Measurements from ENCODE around the gene RAE1. TPM values are rescaled to one million over a fixed set of nuclear protein-coding genes. Genes with fewer than 3 reads are reported as not detected.

Gene RAE1
- total and polyA plus RNA-seq, 2 experiments from 2014 or later, result 35.4 to 43.3 TPM

DNA sequence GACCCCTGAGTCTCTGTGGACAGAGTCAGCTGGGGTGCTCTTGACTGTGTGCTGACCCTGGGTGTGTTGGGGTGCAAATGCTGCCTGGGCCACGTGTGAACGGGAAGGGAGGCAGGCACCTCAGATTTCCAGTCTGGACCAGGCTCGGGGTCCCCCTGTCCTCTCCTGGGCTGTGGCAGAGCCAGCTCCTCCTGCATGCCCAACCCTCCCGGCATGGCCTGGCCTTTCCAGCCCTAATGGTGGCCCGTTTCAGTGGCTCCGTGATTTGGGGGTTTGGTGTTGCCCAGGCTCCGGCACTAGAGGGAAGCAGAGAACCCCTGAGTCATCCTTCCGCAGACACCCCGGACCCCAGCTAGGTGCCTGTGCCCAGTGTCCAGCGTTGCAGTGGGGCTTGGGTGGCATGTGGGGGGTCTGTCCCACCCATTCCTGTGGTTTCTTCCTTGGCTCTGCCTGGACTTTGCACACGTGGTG is 49.2 kb downstream of the RAE1 start (continued):
- TF ChIP-seq, protein P1, sequence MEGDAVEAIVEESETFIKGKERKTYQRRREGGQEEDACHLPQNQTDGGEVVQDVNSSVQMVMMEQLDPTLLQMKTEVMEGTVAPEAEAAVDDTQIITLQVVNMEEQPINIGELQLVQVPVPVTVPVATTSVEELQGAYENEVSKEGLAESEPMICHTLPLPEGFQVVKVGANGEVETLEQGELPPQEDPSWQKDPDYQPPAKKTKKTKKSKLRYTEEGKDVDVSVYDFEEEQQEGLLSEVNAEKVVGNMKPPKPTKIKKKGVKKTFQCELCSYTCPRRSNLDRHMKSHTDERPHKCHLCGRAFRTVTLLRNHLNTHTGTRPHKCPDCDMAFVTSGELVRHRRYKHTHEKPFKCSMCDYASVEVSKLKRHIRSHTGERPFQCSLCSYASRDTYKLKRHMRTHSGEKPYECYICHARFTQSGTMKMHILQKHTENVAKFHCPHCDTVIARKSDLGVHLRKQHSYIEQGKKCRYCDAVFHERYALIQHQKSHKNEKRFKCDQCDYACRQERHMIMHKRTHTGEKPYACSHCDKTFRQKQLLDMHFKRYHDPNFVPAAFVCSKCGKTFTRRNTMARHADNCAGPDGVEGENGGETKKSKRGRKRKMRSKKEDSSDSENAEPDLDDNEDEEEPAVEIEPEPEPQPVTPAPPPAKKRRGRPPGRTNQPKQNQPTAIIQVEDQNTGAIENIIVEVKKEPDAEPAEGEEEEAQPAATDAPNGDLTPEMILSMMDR (conservative IDR thresholded peaks at IDR 0.05; ENCODE audit: low read depth in 2 of 2), result peak; percentile 29 to 41; a peak in 3 of 4 replicates

DNA sequence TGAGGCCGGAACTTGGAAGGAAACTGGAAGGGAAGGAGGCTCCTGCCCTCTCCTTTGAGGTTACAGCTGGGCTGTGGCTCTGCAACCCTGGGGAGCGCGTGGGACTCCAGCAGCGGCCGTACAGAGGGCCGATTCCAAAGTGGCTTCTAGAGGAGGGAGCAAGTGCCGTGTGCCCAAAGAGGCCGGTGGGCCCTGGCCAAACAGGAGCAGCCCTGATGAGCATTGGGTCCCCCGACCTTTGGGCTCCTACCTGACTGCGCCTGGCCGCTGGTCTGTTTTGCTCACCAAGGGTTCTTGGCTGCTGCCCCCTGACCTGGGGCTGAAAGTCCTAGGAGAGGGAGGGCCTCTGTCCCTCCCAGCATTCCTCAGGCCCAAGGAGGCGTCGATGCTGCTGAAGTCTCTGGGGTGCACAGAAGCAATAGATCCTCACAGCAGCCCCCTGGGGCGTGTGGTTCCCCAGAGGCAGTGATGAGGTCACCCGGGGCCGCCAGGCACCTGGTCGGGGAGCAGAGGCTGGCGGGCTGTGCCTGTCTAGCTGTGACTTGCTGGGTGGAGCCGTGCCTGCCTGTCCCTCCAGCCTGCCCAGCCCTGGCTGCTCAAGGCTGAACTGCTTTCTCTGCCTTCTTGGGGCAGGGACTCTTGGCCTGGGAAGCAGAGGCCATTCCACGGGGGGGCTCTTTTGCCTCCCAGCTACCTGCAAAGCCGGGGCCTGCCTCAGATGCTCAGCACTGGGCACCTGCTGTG is 49.9 kb downstream of the RAE1 start:
- no peak overlapping the region for H3K4me2 ChIP-seq
- ATAC-seq, result no peak
- H3K9me2 ChIP-seq (ENCODE audit: insufficient read depth), result no peaks in the 10 kb centered on the region
- 0 out of 2 replicates have a peak, but pooled peaks cover 5% of the 10 kb centered on the region for H3K36me3 ChIP-seq (ENCODE audit: insufficient read depth)
- H3K4me1 Mint-ChIP-seq, result peaks cover 5% of the 10 kb centered on the region
- H3K27ac Mint-ChIP-seq, result peak overlapping the region; percentile 87; the same call in 1 of the 2 replicates
- H3K36me3 Mint-ChIP-seq (ENCODE audit: low read depth), result peaks cover 50% of the 10 kb centered on the region
- DNase-seq (ENCODE audit: low spot score), result no peak
- no peaks in the 10 kb centered on the region for H3F3A ChIP-seq (replicated peaks; ENCODE audit: low read depth)
- H3K79me2 ChIP-seq (replicated peaks; ENCODE audit: insufficient read depth), result peaks cover 63% of the 10 kb centered on the region
- 0 out of 2 replicates have a peak overlapping the region, but pooled peaks have one; percentile 50 for H3K27ac ChIP-seq (ENCODE audit: low read depth)
- H3K27me3 Mint-ChIP-seq (ENCODE audit: insufficient read depth, low read depth, poor library complexity), result peaks cover 7% of the 10 kb centered on the region
- H2AFZ ChIP-seq, result no peak overlapping the region
- no peak overlapping the region for H3K4me3 ChIP-seq
- H3K4me1 ChIP-seq (ENCODE audit: insufficient read depth), result no peaks in the 10 kb centered on the region
- no peak overlapping the region for H3K4me3 Mint-ChIP-seq
- H3K9me3 Mint-ChIP-seq, result no peaks in the 10 kb centered on the region
- H4K20me1 ChIP-seq (replicated peaks; ENCODE audit: insufficient read depth), result peaks cover 4% of the 10 kb centered on the region
- no peaks in the 10 kb centered on the region for H3K27me3 ChIP-seq (ENCODE audit: insufficient read depth)
- TF ChIP-seq ZNF114 (CRISPR knock-in tag; IDR thresholded peaks at IDR 0.05) (no peak), CREB1 (CRISPR knock-in tag; IDR thresholded peaks at IDR 0.05; ENCODE audit: low read depth) (no peak), NANOG (IDR thresholded peaks at IDR 0.05; ENCODE audit: borderline replicate concordance) (no peak), EZH2 (IDR thresholded peaks at IDR 0.05; ENCODE audit: low read depth, unreplicated experiment) (no peak), EZH2phosphoT487 (IDR thresholded peaks at IDR 0.05; ENCODE audit: unreplicated experiment) (no peak), POLR2AphosphoS5 (IDR thresholded peaks at IDR 0.05; ENCODE audit: low read depth) (no peak)
- TF ChIP-seq, protein P2, sequence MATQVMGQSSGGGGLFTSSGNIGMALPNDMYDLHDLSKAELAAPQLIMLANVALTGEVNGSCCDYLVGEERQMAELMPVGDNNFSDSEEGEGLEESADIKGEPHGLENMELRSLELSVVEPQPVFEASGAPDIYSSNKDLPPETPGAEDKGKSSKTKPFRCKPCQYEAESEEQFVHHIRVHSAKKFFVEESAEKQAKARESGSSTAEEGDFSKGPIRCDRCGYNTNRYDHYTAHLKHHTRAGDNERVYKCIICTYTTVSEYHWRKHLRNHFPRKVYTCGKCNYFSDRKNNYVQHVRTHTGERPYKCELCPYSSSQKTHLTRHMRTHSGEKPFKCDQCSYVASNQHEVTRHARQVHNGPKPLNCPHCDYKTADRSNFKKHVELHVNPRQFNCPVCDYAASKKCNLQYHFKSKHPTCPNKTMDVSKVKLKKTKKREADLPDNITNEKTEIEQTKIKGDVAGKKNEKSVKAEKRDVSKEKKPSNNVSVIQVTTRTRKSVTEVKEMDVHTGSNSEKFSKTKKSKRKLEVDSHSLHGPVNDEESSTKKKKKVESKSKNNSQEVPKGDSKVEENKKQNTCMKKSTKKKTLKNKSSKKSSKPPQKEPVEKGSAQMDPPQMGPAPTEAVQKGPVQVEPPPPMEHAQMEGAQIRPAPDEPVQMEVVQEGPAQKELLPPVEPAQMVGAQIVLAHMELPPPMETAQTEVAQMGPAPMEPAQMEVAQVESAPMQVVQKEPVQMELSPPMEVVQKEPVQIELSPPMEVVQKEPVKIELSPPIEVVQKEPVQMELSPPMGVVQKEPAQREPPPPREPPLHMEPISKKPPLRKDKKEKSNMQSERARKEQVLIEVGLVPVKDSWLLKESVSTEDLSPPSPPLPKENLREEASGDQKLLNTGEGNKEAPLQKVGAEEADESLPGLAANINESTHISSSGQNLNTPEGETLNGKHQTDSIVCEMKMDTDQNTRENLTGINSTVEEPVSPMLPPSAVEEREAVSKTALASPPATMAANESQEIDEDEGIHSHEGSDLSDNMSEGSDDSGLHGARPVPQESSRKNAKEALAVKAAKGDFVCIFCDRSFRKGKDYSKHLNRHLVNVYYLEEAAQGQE (IDR thresholded peaks at IDR 0.05; ENCODE audit: unreplicated experiment), result no peak
- TF ChIP-seq, protein P1 (conservative IDR thresholded peaks at IDR 0.05; ENCODE audit: low read depth in 2 of 2), result no peak
- TF ChIP-seq, protein P3, sequence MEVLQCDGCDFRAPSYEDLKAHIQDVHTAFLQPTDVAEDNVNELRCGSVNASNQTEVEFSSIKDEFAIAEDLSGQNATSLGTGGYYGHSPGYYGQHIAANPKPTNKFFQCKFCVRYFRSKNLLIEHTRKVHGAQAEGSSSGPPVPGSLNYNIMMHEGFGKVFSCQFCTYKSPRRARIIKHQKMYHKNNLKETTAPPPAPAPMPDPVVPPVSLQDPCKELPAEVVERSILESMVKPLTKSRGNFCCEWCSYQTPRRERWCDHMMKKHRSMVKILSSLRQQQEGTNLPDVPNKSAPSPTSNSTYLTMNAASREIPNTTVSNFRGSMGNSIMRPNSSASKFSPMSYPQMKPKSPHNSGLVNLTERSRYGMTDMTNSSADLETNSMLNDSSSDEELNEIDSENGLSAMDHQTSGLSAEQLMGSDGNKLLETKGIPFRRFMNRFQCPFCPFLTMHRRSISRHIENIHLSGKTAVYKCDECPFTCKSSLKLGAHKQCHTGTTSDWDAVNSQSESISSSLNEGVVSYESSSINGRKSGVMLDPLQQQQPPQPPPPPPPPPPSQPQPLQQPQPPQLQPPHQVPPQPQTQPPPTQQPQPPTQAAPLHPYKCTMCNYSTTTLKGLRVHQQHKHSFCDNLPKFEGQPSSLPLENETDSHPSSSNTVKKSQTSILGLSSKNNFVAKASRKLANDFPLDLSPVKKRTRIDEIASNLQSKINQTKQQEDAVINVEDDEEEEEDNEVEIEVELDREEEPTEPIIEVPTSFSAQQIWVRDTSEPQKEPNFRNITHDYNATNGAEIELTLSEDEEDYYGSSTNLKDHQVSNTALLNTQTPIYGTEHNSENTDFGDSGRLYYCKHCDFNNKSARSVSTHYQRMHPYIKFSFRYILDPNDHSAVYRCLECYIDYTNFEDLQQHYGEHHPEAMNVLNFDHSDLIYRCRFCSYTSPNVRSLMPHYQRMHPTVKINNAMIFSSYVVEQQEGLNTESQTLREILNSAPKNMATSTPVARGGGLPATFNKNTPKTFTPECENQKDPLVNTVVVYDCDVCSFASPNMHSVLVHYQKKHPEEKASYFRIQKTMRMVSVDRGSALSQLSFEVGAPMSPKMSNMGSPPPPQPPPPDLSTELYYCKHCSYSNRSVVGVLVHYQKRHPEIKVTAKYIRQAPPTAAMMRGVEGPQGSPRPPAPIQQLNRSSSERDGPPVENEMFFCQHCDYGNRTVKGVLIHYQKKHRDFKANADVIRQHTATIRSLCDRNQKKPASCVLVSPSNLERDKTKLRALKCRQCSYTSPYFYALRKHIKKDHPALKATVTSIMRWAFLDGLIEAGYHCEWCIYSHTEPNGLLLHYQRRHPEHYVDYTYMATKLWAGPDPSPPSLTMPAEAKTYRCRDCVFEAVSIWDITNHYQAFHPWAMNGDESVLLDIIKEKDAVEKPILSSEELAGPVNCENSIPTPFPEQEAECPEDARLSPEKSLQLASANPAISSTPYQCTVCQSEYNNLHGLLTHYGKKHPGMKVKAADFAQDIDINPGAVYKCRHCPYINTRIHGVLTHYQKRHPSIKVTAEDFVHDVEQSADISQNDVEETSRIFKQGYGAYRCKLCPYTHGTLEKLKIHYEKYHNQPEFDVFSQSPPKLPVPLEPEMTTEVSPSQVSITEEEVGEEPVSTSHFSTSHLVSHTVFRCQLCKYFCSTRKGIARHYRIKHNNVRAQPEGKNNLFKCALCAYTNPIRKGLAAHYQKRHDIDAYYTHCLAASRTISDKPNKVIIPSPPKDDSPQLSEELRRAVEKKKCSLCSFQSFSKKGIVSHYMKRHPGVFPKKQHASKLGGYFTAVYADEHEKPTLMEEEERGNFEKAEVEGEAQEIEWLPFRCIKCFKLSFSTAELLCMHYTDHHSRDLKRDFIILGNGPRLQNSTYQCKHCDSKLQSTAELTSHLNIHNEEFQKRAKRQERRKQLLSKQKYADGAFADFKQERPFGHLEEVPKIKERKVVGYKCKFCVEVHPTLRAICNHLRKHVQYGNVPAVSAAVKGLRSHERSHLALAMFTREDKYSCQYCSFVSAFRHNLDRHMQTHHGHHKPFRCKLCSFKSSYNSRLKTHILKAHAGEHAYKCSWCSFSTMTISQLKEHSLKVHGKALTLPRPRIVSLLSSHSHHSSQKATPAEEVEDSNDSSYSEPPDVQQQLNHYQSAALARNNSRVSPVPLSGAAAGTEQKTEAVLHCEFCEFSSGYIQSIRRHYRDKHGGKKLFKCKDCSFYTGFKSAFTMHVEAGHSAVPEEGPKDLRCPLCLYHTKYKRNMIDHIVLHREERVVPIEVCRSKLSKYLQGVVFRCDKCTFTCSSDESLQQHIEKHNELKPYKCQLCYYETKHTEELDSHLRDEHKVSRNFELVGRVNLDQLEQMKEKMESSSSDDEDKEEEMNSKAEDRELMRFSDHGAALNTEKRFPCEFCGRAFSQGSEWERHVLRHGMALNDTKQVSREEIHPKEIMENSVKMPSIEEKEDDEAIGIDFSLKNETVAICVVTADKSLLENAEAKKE (CRISPR knock-in tag; IDR thresholded peaks at IDR 0.05), result no peak
